Myometrial cell (primary cell): ENCODE measurements around the gene NR4A3. TPM values are rescaled to one million over a fixed set of nuclear protein-coding genes. Genes with fewer than 3 reads are reported as not detected.

Experiments used
- total RNA-seq: library from RNA; depleted of rRNA; stranded (reverse); fragments of >200 nt; gene quantifications from 2 replicates; pipeline ENCODE4 v1.2.3, GENCODE V29; 2015

NR4A3 gene
- not detected in 2 replicates for total RNA-seq

GRCh38 chr9:99821396-99822108 is at the start of gene NR4A3:
TSS of gene NR4A3 (plus strand) at chr9:99821885. CDS start at chr9:99828043, 6,158 bp downstream.

GRCh38 chr9:99906403-99907207 is 84.9 kb downstream of the NR4A3 start, which contains the start of gene STX17:
TSS of gene STX17 (plus strand) at chr9:99906654. CDS start at chr9:99915240, 8,586 bp downstream.

Other genes starting within 250 kb of the NR4A3 start
- 11.8 and 12.2 TPM in 2 replicates for gene STX17, start 84.8 kb downstream of the NR4A3 start, total RNA-seq